Measurements from ENCODE around the gene WBP2. TPM values are rescaled to one million over a fixed set of nuclear protein-coding genes. Genes with fewer than 3 reads are reported as not detected.

WBP2 gene
- total RNA-seq, 1 donor from 2014 or later = 69.6 TPM

GRCh38 chr17:75899767-75900468 lies 44.8 kb upstream of the WBP2 start:
- no peaks in the 10 kb centered on the region for H3K9me3 Mint-ChIP-seq (ENCODE audit: unreplicated experiment)
- peak overlapping the region; percentile 37 for H3K4me3 Mint-ChIP-seq (ENCODE audit: unreplicated experiment)
- peaks cover 10% of the 10 kb centered on the region for H3K27me3 Mint-ChIP-seq (ENCODE audit: unreplicated experiment)
- H3K4me1 Mint-ChIP-seq (ENCODE audit: unreplicated experiment) = peaks cover 20% of the 10 kb centered on the region
- TF ChIP-seq, protein P1, sequence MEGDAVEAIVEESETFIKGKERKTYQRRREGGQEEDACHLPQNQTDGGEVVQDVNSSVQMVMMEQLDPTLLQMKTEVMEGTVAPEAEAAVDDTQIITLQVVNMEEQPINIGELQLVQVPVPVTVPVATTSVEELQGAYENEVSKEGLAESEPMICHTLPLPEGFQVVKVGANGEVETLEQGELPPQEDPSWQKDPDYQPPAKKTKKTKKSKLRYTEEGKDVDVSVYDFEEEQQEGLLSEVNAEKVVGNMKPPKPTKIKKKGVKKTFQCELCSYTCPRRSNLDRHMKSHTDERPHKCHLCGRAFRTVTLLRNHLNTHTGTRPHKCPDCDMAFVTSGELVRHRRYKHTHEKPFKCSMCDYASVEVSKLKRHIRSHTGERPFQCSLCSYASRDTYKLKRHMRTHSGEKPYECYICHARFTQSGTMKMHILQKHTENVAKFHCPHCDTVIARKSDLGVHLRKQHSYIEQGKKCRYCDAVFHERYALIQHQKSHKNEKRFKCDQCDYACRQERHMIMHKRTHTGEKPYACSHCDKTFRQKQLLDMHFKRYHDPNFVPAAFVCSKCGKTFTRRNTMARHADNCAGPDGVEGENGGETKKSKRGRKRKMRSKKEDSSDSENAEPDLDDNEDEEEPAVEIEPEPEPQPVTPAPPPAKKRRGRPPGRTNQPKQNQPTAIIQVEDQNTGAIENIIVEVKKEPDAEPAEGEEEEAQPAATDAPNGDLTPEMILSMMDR (IDR thresholded peaks at IDR 0.05; ENCODE audit: unreplicated experiment) = no peak
- H3K36me3 Mint-ChIP-seq (ENCODE audit: low read depth, unreplicated experiment) = peaks cover 5% of the 10 kb centered on the region
- DNase-seq (ENCODE audit: low spot score) = no peak
- H3K27ac Mint-ChIP-seq (ENCODE audit: unreplicated experiment) = no peak overlapping the region

DNA sequence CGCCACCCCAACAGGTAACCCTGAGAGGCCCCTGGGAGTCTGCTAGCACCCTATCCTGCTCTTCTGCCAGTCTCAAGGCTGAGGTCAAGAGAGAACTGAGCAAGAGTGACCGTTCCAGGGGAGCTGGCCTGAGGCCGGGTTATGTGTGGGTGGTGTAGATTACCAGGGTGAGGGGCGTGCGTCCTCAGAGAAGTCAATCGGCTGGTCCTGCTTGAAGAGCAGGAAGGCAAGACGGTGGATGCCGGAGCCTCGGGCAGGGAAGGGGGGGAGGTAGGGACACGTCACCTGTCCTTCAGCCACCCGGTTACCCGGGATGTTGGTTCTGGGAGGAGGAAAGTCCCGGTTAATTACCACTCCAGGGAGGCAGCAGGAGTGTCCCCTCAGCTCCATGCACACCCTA lies 44.2 kb upstream of the WBP2 start:
- Mint-ChIP-seq H3K36me3 (ENCODE audit: low read depth, unreplicated experiment) (peaks cover 5% of the 10 kb centered on the region), H3K27ac (ENCODE audit: unreplicated experiment) (no peak overlapping the region), H3K9me3 (ENCODE audit: unreplicated experiment) (no peaks in the 10 kb centered on the region), H3K27me3 (ENCODE audit: unreplicated experiment) (peaks cover 11% of the 10 kb centered on the region), H3K4me3 (ENCODE audit: unreplicated experiment) (no peak overlapping the region), H3K4me1 (ENCODE audit: unreplicated experiment) (peaks cover 21% of the 10 kb centered on the region)
- TF ChIP-seq, protein P1 (IDR thresholded peaks at IDR 0.05; ENCODE audit: unreplicated experiment) = no peak
- no peak for DNase-seq (ENCODE audit: low spot score)

- no peaks in the 10 kb centered on the region for H3K9me3 Mint-ChIP-seq (ENCODE audit: unreplicated experiment)
Measured at GRCh38 chr17:75898791-75899190, 43.7 kb upstream of the WBP2 start.

DNA sequence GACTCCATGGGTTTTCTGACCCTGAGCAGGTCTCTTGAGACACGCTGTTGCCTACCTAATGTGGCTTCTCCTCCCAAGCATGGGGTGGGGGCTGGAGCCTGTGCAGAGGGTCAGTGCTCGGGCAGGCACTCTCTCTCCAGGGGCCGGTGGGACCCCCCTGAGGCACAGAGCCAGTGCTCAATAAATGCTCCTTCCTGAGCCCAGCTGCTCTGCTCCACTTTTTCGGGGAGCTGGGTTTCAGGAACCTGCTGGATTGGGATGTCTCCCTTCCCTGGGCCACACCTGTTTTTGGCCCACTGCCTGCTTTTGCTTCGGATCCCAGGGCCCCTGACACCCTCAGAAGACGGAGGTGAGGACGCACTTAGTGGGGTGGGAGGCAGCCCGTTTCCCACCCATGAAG lies 42.9 kb upstream of the WBP2 start:
- DNase-seq (ENCODE audit: low spot score) = no peak
- Mint-ChIP-seq H3K27me3 (ENCODE audit: unreplicated experiment) (peaks cover 17% of the 10 kb centered on the region), H3K27ac (ENCODE audit: unreplicated experiment) (no peak overlapping the region)

More at GRCh38 chr17:75898791-75899190, 43.7 kb upstream of the WBP2 start:
- Mint-ChIP-seq H3K36me3 (ENCODE audit: low read depth, unreplicated experiment) (peaks cover 10% of the 10 kb centered on the region), H3K4me1 (ENCODE audit: unreplicated experiment) (peaks cover 22% of the 10 kb centered on the region), H3K27me3 (ENCODE audit: unreplicated experiment) (peaks cover 15% of the 10 kb centered on the region), H3K27ac (ENCODE audit: unreplicated experiment) (no peak overlapping the region), H3K4me3 (ENCODE audit: unreplicated experiment) (no peak overlapping the region)
- TF ChIP-seq, protein P1 (IDR thresholded peaks at IDR 0.05; ENCODE audit: unreplicated experiment) = no peak
- no peak for DNase-seq (ENCODE audit: low spot score)

More for the DNA sequence above, 42.9 kb upstream of the WBP2 start:
- Mint-ChIP-seq H3K9me3 (ENCODE audit: unreplicated experiment) (no peaks in the 10 kb centered on the region), H3K4me3 (ENCODE audit: unreplicated experiment) (peak overlapping the region; percentile 89), H3K36me3 (ENCODE audit: low read depth, unreplicated experiment) (peaks cover 12% of the 10 kb centered on the region), H3K4me1 (ENCODE audit: unreplicated experiment) (peaks cover 22% of the 10 kb centered on the region)
- TF ChIP-seq, protein P1 (IDR thresholded peaks at IDR 0.05; ENCODE audit: unreplicated experiment) = no peak
